GM23338 (cell line): ENCODE data around the gene PTH2. TPM values are rescaled to one million over a fixed set of nuclear protein-coding genes. Genes with fewer than 3 reads are reported as not detected.

Experiments
- ATAC-seq: fragments of 200-7000 bp; cut with Tn5 transposase; 3 replicates; pipeline ENCODE4 v1.9.1; 2020
- DNase-seq: peaks from one replicate; pipeline ENCODE4 v3.0.0-alpha.2; 2015; ENCODE audit warnings: low spot score
- H2AFZ ChIP-seq: fragments of 200-600 bp; sonication (generic); 2 replicates; pipeline ENCODE4 v1.8.0; 2016; ENCODE audit warnings: antibody characterized with exemption, mild to moderate bottlenecking, moderate library complexity
- H3F3A ChIP-seq: fragments of 200-600 bp; sonication (generic); replicated peaks from 2 replicates; pipeline ENCODE4 v1.8.0; 2017; ENCODE audit warnings: antibody characterized with exemption, mixed run types, low read depth
- H3K27ac ChIP-seq: fragments of 200-600 bp; sonication (generic); 2 replicates; pipeline ENCODE4 v1.6.1; 2016; ENCODE audit warnings: low read depth
- H3K27me3 ChIP-seq: fragments of 200-600 bp; sonication (generic); 2 replicates; pipeline ENCODE4 v1.8.0; 2016; ENCODE audit warnings: mild to moderate bottlenecking, mixed run types, moderate library complexity; ENCODE audit not compliant: insufficient read depth
- H3K36me3 ChIP-seq: fragments of 200-600 bp; sonication (generic); 2 replicates; pipeline ENCODE4 v1.8.0; 2016; ENCODE audit warnings: mild to moderate bottlenecking; ENCODE audit not compliant: insufficient read depth
- H3K4me1 ChIP-seq: fragments of 200-600 bp; sonication (generic); 2 replicates; pipeline ENCODE4 v1.8.0; 2016; ENCODE audit warnings: mild to moderate bottlenecking, moderate library complexity; ENCODE audit not compliant: insufficient read depth
- H3K4me2 ChIP-seq: fragments of 200-600 bp; sonication (generic); 2 replicates; pipeline ENCODE4 v1.7.1; 2017; ENCODE audit warnings: mixed run types
- H3K4me3 ChIP-seq: fragments of 200-600 bp; sonication (generic); 2 replicates; pipeline ENCODE4 v1.6.1; 2016; ENCODE audit warnings: mixed run types
- H3K79me2 ChIP-seq: fragments of 200-600 bp; sonication (generic); replicated peaks from 2 replicates; pipeline ENCODE4 v1.8.0; 2017; ENCODE audit warnings: mild to moderate bottlenecking; ENCODE audit not compliant: insufficient read depth
- H3K9me2 ChIP-seq: fragments of 200-600 bp; sonication (generic); 2 replicates; pipeline ENCODE4 v1.8.0; 2017; ENCODE audit not compliant: insufficient read depth
- H4K20me1 ChIP-seq: fragments of 200-600 bp; sonication (generic); replicated peaks from 2 replicates; pipeline ENCODE4 v1.8.0; 2017; ENCODE audit warnings: mild to moderate bottlenecking; ENCODE audit not compliant: insufficient read depth
- H3K27ac Mint-ChIP-seq: 2 replicates; pipeline ENCODE4 v1.8.0; 2020; ENCODE audit warnings: inconsistent platforms, mild to moderate bottlenecking, moderate library complexity, mixed read lengths
- H3K27me3 Mint-ChIP-seq: 3 replicates; pipeline ENCODE4 v1.8.0; 2022; ENCODE audit warnings: low read depth, mild to moderate bottlenecking, moderate library complexity, mixed read lengths, inconsistent platforms; ENCODE audit not compliant: insufficient read depth, poor library complexity
- H3K36me3 Mint-ChIP-seq: 3 replicates; pipeline ENCODE4 v1.8.0; 2021; ENCODE audit warnings: low read depth, mild to moderate bottlenecking, inconsistent platforms, moderate library complexity, mixed read lengths
- H3K4me1 Mint-ChIP-seq: 3 replicates; pipeline ENCODE4 v1.8.0; 2020; ENCODE audit warnings: mild to moderate bottlenecking, inconsistent platforms, mixed read lengths
- H3K4me3 Mint-ChIP-seq: 3 replicates; pipeline ENCODE4 v1.8.0; 2021; ENCODE audit warnings: moderate library complexity, mild to moderate bottlenecking, inconsistent platforms, mixed read lengths
- H3K9me3 Mint-ChIP-seq: 3 replicates; pipeline ENCODE4 v1.8.0; 2020; ENCODE audit warnings: moderate library complexity, mild to moderate bottlenecking, inconsistent platforms, mixed read lengths
- CREB1 ChIP-seq: fragments of 250-450 bp; sonication (Bioruptor Pico); IDR thresholded peaks from 2 replicates; pipeline ENCODE4 v1.5.0; 2020; ENCODE audit warnings: low read depth, mild to moderate bottlenecking, moderate library complexity
- CTCF ChIP-seq, 2 experiments: fragments of 200-600 bp in 1 of 2; sonication (generic) in 1 of 2; conservative IDR thresholded peaks; 2 replicates each; pipeline versions ENCODE4 v1.5.1 to v1.6.1; 2016 to 2017; ENCODE audit warnings: antibody characterized with exemption in 2 of 2, low read depth in 2 of 2, mild to moderate bottlenecking in 2 of 2, moderate library complexity in 1 of 2
- ETS1 ChIP-seq: IDR thresholded peaks from 2 replicates; pipeline ENCODE4 v1.6.1; 2016; ENCODE audit warnings: antibody characterized with exemption
- EZH2 ChIP-seq: fragments of 200-600 bp; sonication (generic); IDR thresholded peaks from one replicate; pipeline ENCODE4 v1.8.0; 2017; ENCODE audit warnings: antibody characterized with exemption, mild to moderate bottlenecking, low read depth; ENCODE audit not compliant: unreplicated experiment
- EZH2phosphoT487 ChIP-seq: fragments of 200-600 bp; sonication (generic); IDR thresholded peaks from one replicate; pipeline ENCODE4 v1.8.1; 2018; ENCODE audit warnings: antibody characterized with exemption; ENCODE audit not compliant: unreplicated experiment
- JUNB ChIP-seq: IDR thresholded peaks from one replicate; pipeline ENCODE4 v1.6.1; 2016; ENCODE audit warnings: antibody characterized with exemption; ENCODE audit not compliant: unreplicated experiment
- NANOG ChIP-seq: IDR thresholded peaks from 2 replicates; pipeline ENCODE4 v1.6.1; 2016; ENCODE audit warnings: antibody characterized with exemption, borderline replicate concordance
- ZNF331 ChIP-seq: fragments of 250-450 bp; sonication (Bioruptor Pico); IDR thresholded peaks from 2 replicates; pipeline ENCODE4 v1.5.0; 2020; ENCODE audit warnings: low read depth, mild to moderate bottlenecking, moderate library complexity
- ZNF462 ChIP-seq: fragments of 250-450 bp; sonication (Bioruptor Pico); IDR thresholded peaks from 2 replicates; pipeline ENCODE4 v1.5.0; 2020; ENCODE audit warnings: mild to moderate bottlenecking, moderate library complexity
- polyA plus RNA-seq: library from polyadenylated mRNA; unstranded; fragments of >200 nt; fragmentation: Nextera tagmentation; extraction: Ambion mirVana; gene quantifications from 2 replicates; pipeline ENCODE4 v1.2.1, GENCODE V29; 2016
- total RNA-seq: library from RNA; depleted of rRNA; stranded (reverse); fragments of >200 nt; shearing (Covaris generic); gene quantifications from 2 replicates; pipeline ENCODE4 v1.2.3, GENCODE V29; 2014

The PTH2 gene
- total and polyA plus RNA-seq, 2 experiments from 2014 or later, result 1.6 TPM; not detected in 1

- TF ChIP-seq EZH2phosphoT487 (no peak), CTCF (conservative IDR thresholded peaks at IDR 0.05; ENCODE audit: low read depth in 2 of 2) (no peak), CREB1 (CRISPR knock-in tag) (no peak), ETS1 (no peak)
- Mint-ChIP-seq H3K4me3 (no peak overlapping the region), H3K27me3 (peaks cover 29% of the 10 kb centered on the region), H3K36me3 (no peaks in the 10 kb centered on the region), H3K27ac (no peak overlapping the region), H3K4me1 (peaks cover 49% of the 10 kb centered on the region), H3K9me3 (no peaks in the 10 kb centered on the region; the same call in 2 of the 3 replicates)
- H3K79me2 ChIP-seq, result no peaks in the 10 kb centered on the region
- no peak overlapping the region for H3K4me3 ChIP-seq
- H3K36me3 ChIP-seq, result no peaks in the 10 kb centered on the region
- H4K20me1 ChIP-seq, result no peaks in the 10 kb centered on the region
- H2AFZ ChIP-seq, result no peak overlapping the region
- no peak for ATAC-seq
- H3K27me3 ChIP-seq, result no peaks in the 10 kb centered on the region
- no peak overlapping the region for H3K4me2 ChIP-seq
- H3K9me2 ChIP-seq, result 0 out of 2 replicates have a peak, but pooled peaks cover 3% of the 10 kb centered on the region
- H3K4me1 ChIP-seq, result peaks cover 20% of the 10 kb centered on the region
- peaks cover 9% of the 10 kb centered on the region; the same call in 1 of the 2 replicates for H3F3A ChIP-seq
- no peak overlapping the region for H3K27ac ChIP-seq
- DNase-seq, result no peak
These were observed 23.2 kb downstream of the PTH2 start for GRCh38 chr19:49400029-49400428.

DNA sequence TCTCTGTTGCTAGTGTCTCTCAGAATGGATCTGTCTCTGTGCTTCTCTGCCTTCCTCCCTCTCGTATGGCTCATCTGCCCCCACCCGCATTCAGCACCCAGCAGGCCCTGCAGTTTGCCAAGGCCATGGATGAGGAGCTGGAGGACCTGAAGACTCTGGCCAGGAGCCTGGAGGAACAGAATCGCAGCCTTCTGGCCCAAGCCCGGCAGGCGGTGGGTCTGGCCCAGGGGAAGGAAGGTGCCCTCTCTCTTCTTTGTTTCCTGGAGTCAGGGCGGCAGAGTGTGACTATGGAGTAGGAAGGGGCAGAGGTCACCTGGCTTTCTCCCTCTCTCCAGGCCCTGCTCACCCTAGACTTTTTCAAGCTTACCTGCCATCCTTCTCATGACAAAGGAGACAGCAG, 24.3 kb downstream of the PTH2 start:
- DNase-seq, result no peak
- Histone ChIP-seq H4K20me1 (no peaks in the 10 kb centered on the region), H3K79me2 (no peaks in the 10 kb centered on the region), H3K36me3 (no peaks in the 10 kb centered on the region), H3K27ac (no peak overlapping the region), H3K4me1 (peaks cover 11% of the 10 kb centered on the region), H3K4me2 (no peak overlapping the region), H3K4me3 (no peak overlapping the region), H3F3A (peaks cover 9% of the 10 kb centered on the region; the same call in 1 of the 2 replicates), H2AFZ (peak overlapping the region; percentile 23; the same call in 1 of the 2 replicates), H3K27me3 (no peaks in the 10 kb centered on the region), H3K9me2 (0 out of 2 replicates have a peak, but pooled peaks cover 3% of the 10 kb centered on the region)
- Mint-ChIP-seq H3K27me3 (peaks cover 22% of the 10 kb centered on the region), H3K4me3 (no peak overlapping the region), H3K36me3 (no peaks in the 10 kb centered on the region), H3K27ac (no peak overlapping the region), H3K9me3 (no peaks in the 10 kb centered on the region), H3K4me1 (peaks cover 40% of the 10 kb centered on the region)
- ATAC-seq, result no peak
- TF ChIP-seq NANOG (no peak), JUNB (no peak), EZH2phosphoT487 (no peak), ZNF331 (CRISPR knock-in tag) (no peak), ZNF462 (CRISPR knock-in tag) (no peak), EZH2 (no peak), ETS1 (no peak)
